NCI-H128 (cell line): ENCODE data around the gene BTBD3.

Experiments used
- DNase-seq: peaks from one replicate; lab custom pipeline; 2025; ENCODE audit not compliant: unreplicated experiment; lab: John Stamatoyannopoulos, UW

Gene BTBD3

GRCh38 chr20:11917663-11918062 lies at the start of gene BTBD3:
TSS of gene BTBD3 (plus strand) at chr20:11917893. CDS start at chr20:11918276, 383 bp downstream.
- no peak for DNase-seq

DNA sequence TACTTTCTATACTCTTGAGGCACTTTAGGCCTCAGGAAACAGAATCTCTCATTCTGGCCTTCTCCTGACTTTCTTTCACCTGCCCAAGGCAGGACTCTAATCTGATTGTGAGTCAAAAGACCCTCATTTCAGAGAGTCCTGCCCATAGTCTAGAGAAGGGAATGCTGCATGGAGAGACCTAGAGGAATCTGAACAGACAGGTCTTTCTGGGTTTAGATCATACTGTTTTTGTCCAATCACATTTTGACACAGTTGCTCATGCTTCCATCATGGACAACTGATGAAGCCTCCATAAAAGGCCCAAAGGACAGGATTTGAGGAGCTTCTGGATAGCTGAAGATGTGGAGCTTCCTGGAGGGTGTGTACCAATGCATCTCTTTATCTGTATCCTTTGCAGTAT lies 48.1 kb upstream of the BTBD3 start:
- DNase-seq: no peak

GRCh38 chr20:11870411-11870810 lies 47.3 kb upstream of the BTBD3 start:
- no peak for DNase-seq

DNA sequence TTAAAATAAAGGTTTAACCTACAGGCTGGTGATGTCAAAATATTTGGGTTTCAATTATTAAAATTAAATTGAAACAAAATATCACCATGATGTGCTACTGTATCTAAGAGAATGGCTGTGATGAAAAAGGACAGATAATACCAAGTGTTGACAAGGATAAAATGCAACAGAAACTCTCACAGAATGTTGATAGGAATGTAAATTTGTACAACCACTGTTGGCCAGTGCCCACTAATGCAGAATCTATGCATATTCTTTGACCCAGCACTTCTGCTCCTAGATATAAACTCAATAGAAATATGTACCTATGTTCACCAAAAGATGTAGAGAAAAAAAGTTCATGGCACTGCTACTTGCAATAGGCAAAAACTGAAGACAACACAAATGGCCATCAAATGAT lies 41.1 kb upstream of the BTBD3 start:
- no peak for DNase-seq

GRCh38 chr20:11880680-11881079 lies 37.0 kb upstream of the BTBD3 start:
- DNase-seq: no peak

GRCh38 chr20:11881449-11881848 lies 36.2 kb upstream of the BTBD3 start:
- no peak for DNase-seq

DNA sequence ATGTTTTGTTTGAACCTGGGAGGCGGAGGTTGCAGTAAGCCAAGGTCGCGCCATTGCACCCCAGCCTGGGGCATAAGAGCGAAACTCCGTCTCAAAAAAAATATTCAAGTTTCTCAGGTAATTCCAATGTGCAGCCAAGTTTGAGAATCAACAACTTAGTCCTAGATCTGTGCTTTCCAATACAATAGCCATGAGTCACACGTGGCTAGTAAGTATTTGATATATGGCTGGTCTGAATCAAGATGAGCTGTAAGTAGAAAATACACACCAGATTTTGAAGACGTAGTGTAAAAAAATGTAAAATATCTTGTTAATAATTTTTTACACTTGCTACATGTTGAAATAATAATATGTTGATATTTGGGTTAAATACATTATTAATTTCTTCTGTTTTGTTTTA lies 35.0 kb upstream of the BTBD3 start:
- no peak for DNase-seq

DNA sequence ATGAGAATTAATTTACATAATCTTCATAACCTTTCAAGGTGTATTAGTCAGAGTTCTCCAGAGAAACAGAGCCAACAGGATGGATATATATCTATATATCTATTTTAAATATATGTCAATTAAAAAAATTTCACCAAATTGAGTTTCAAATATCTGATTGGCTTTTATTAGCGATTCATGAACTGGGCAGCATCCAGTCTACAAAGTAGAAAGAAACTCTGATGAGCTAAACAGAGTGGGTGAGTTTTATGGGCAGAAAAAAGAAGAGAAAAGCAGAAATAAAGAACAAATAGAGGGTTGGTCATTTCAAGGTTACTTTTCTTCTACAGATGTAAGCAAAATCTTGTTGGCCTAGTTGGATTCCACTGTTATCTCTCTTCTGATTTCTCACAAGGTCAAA lies 29.0 kb upstream of the BTBD3 start:
- DNase-seq: no peak

- DNase-seq: peak; percentile 87
These were observed 27.2 kb upstream of the BTBD3 start for GRCh38 chr20:11890331-11891076.

DNA sequence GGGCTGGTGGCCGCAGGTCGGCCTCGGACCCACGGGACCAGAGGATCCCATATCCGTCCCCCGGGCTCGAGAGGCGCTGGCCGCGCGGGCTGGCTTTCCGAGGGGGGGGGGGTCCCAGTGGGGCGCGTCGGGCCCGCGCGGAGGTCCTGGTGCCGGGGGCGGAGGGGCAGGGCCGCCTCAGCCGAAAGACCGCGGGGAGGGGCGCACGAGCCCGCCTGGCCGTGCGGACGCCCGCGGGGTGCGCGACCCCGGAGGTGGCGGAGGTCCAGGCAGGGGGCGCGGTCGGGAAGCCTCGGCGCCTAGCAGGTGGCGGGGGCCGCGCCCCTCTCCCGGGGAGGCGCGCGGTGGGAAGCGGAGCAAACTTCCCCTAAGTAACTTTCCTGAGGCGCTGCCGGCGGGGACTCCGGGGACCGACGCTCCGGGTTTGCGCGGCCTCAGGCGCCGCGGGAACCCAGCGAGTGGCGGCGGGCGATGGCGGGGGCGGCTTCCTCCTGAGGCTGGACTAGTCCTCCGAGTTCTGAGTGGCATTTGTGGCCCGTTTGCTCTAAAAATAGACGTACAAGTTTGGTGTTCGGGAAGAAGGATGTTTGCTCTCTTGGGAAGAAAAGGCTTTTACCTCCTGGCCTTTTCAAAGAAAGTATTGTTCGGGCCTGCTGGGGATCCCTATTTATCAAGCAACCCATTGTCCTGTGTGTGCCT lies 26.5 kb upstream of the BTBD3 start:
- DNase-seq: no peak

DNA sequence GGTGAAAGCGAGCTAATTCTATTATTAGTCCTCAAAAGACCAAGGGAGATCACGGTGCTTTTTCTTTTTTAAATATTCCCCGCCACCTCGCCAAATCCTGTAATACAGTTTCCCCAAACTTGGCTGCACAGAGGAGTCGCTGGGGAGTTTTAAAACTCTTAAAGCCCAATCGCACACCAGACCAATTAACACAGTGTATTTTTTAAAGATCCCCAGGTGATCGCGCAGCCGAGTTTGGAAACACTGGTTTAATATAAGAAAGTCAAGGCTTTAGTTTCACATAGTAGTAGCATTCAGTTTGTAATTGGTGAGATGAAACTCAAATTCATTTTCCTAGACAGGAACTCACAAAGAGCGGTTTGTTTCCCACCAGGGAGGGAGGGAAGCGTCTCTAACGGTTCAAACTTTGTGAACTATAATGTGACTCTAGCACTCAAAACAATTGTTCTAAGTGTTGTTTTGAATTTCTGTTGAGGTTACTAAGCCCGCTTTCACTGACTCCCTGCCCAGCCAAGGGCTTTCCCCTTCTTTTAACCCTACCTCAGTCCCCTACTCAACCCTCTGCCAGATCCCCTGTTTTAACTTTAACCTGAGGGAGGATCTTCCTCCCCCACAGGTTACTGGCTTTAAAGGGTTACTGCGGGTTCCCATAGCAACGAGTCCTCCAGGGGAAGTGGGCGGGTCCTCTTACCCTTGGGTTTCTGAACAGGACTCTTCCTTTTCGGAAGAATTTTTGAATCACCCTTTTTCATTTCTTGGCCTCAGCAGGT lies 25.7 kb upstream of the BTBD3 start:
- peak; percentile 75 for DNase-seq

GRCh38 chr20:11894062-11894461 lies 23.6 kb upstream of the BTBD3 start:
- no peak for DNase-seq

- no peak for DNase-seq
These were observed 21.8 kb upstream of the BTBD3 start for GRCh38 chr20:11895861-11896387.

DNA sequence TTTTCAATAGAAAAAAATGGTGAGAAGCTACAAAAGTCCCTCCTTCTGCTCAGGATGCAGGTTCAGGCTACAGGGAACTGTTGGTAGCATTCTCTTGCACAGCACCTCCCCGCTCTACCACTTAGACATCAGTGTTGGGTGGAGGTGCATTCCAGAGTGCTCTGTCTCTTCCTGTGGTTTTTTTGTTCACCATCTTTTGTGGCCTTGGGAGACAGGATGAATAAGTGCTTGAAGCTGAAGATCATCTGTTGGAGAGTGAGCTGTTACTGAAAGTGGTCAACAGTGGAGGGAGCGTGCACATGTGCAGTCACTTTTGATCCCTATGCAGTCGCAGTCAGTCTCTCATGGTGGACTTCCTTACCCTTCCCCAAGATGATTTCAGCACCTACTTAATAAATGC lies 16.6 kb upstream of the BTBD3 start:
- DNase-seq: no peak

- DNase-seq: no peak
These were observed 15.4 kb upstream of the BTBD3 start for GRCh38 chr20:11902285-11902697.

DNA sequence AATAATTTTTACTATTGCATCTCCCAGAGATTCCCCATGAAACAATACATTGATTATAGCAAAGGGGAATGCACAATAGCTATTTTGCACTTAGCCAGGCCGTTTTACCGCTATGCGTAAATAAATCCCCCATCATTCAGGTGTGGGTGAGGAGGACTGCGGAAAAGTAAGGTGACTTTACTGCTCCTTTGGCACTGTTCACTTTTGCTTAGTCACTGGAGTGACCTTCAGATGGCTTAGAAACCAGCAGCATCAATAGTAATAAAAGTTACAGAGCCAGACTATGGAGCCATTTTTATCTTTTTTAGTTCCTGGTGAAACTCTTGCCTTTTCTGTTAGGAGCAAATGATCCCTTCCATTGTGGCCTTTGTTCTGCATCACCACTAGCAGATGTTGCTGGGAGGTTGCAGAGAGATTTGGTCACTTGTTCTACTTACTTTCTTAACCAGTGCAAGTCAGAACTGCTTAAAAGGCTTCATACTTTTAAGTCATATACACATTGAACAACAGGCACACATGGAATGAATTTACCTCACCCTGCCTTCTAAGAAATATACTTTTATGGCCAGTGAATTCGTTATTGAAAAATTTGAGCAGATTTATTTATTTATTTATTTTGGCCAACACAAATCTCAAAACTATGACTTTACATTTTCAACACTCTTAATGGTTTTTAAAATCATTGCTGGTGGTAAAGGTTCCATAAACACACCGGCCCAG lies 12.1 kb upstream of the BTBD3 start:
- no peak for DNase-seq

- DNase-seq: no peak
These were observed 10.8 kb upstream of the BTBD3 start for GRCh38 chr20:11906626-11907480.

GRCh38 chr20:11907621-11908020 lies 10.1 kb upstream of the BTBD3 start:
- DNase-seq: no peak

DNA sequence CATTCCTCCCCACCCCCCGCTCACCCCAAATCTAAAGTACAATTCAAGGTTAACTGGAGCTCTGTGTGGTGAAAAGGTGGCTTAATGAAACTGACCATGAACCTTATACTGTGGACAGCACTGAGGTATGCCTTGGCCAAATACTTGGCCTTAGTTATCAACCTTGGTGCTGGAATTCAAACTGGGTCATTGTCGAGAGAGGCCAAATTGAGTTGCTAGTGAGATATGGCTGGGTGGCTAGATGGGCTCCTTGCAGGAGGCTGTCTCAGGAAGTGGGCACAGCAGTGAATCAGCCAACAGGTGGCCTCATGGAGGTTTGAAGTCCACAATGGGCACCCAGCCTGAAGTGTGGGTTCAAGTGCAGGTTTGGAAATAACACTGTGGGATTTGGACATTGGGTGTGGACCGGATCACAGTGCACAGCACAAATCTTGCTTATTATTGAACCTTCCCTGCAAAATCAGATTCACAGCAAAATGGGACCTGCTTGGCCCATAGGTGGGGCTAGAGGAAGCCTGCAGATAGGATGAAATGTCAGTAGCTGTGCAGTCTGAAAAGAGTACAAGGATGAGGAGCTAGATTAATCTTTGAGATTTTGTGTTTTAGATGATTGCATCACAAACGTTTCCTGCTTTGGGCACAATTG lies 5.6 kb upstream of the BTBD3 start:
- no peak for DNase-seq
